ENCODE measurements around the gene TMEM72.

Gene TMEM72

GRCh38 chr10:44890696-44891563 is 20.2 kb upstream of the TMEM72 start:
- DNase-seq: no peak

- no peak for DNase-seq
These were observed 19.4 kb upstream of the TMEM72 start for GRCh38 chr10:44891721-44892120.

GRCh38 chr10:44893604-44894468 is 17.3 kb upstream of the TMEM72 start:
- DNase-seq: no peak

- DNase-seq: no peak
These were observed 16.4 kb upstream of the TMEM72 start for GRCh38 chr10:44894691-44895090.

GRCh38 chr10:44895280-44895679 is 15.9 kb upstream of the TMEM72 start:
- DNase-seq: no peak

GRCh38 chr10:44897049-44897448 is 14.1 kb upstream of the TMEM72 start:
- no peak for DNase-seq

- DNase-seq: no peak
These were observed 12.5 kb upstream of the TMEM72 start for GRCh38 chr10:44898665-44899064.

GRCh38 chr10:44899450-44900080 is 11.6 kb upstream of the TMEM72 start:
- no peak for DNase-seq

GRCh38 chr10:44902941-44903545 is 8.1 kb upstream of the TMEM72 start:
- no peak for DNase-seq

GRCh38 chr10:44906486-44906885 is 4.7 kb upstream of the TMEM72 start:
- peak in 1 of 4 experiments; percentile 10 for DNase-seq

- DNase-seq: no peak
These were observed 3.6 kb upstream of the TMEM72 start for GRCh38 chr10:44907556-44907955.

- DNase-seq: no peak
These were observed 2.9 kb upstream of the TMEM72 start for GRCh38 chr10:44908066-44908749.

GRCh38 chr10:44908936-44909630 is 2.1 kb upstream of the TMEM72 start:
- DNase-seq: no peak

GRCh38 chr10:44909910-44910309 is 1.2 kb upstream of the TMEM72 start:
- DNase-seq: no peak

GRCh38 chr10:44910602-44911001 is 535 bp upstream of the TMEM72 start:
- no peak for DNase-seq

- no peak for DNase-seq
These were observed 814 bp downstream of the TMEM72 start for GRCh38 chr10:44911951-44912350.

GRCh38 chr10:44913350-44914081 is 2.4 kb downstream of the TMEM72 start:
- peak; percentile 31 to 71 (median 58) for DNase-seq

GRCh38 chr10:44914891-44915290 is 3.8 kb downstream of the TMEM72 start:
- no peak for DNase-seq

GRCh38 chr10:44916429-44916828 is 5.3 kb downstream of the TMEM72 start:
- no peak for DNase-seq

- DNase-seq: no peak
These were observed 6.7 kb downstream of the TMEM72 start for GRCh38 chr10:44917848-44918247.

GRCh38 chr10:44920252-44920651 is 9.1 kb downstream of the TMEM72 start:
- no peak for DNase-seq

All from suppressor macrophage (primary cell).